ENCODE measurements around the gene PAXX.
A peak's percentile ranks its signal among the peaks of the same experiment; 100 is the strongest.

Gene PAXX

GRCh38 chr9:136983167-136983566 lies 9.1 kb upstream of the PAXX start:
- DNase-seq: no peak

DNA sequence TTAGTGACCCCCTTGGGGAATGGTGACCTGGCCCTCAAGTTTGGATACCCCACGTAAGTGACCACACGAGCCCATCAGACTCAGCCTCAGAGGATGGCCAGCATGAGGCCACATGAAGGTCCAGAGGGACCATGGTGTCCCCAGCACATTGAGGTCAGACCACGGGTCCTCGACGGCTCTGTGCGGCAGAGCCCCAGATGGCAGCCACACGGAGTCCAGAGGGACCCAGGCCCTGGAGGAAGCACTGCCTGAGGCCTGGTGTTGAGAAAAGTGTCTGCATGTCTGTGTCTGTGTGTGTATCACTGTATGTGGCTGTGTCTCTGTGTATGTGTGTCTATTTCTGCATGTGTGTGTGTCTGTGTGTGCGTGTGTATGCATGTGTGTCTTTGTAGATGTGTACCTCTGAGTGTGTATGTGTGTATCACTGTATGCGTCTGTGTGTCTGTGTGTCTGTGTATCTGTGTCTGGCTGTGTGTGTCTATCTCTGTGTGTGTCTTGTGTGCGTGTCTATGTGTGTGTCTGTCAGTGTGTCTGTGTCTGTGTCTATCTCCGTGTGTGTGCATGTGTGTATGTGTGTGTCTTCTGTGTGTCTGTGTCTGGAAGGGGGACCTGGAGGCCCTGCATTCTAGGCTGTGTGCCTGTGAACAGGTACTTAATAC lies 8.4 kb upstream of the PAXX start:
- no peak for DNase-seq

- DNase-seq: no peak
These were observed 7.7 kb upstream of the PAXX start for GRCh38 chr9:136984464-136985026.

- no peak for DNase-seq
These were observed 7.1 kb upstream of the PAXX start for GRCh38 chr9:136985027-136985602.

DNA sequence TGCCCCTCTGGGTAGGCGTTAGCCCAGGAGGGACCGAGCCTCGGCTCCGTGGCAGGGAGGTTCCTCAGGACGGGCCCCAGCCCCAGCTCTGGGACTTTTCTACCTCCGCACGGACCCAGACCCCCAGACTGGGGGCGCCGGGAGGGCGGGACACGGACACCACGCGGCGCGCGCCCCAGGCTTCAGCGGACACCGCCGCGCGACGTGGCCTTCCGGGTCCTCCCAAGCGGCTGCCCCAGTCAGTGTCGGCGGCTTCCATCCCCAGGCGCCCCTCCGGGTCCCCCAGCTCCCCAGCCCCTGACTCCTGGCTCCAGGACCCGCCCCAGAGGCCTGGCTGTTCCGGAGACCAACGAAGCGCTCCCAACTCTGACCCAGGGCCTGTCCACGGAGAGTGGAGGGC lies 6.4 kb upstream of the PAXX start:
- no peak for DNase-seq

- DNase-seq: no peak
These were observed 3.4 kb upstream of the PAXX start for GRCh38 chr9:136988872-136989271.

DNA sequence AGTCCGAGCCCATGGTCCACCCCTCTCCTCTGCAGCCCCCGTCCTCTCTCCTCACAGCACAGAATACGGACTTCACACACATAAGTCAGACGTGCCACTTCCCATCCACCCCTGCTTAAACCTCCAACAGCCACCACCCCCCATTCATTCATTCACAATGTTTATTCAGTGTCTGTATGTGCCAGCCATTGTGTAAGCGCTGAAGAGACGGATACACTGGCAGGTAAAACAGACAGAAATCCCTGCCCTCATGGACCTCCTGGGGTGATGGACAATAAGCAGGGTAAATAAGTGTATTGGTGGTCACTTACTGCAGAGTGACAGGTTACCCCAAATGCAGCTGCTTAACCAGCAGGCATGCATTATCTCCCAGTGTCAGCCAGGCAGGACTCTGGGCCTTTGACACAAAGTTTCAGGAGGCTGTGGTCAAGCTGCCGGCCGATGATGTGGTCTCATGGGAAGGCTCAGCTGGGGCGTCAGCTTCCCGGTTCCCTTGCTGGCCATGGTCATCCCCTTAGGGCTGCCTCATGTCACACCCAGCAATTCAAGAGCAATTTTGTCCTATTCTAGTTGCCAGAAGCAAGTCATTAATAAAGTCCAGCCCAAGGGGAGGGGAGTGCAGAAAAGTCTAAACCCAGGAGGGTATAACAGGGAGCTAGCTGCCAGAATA lies 1.8 kb upstream of the PAXX start:
- no peak for DNase-seq

DNA sequence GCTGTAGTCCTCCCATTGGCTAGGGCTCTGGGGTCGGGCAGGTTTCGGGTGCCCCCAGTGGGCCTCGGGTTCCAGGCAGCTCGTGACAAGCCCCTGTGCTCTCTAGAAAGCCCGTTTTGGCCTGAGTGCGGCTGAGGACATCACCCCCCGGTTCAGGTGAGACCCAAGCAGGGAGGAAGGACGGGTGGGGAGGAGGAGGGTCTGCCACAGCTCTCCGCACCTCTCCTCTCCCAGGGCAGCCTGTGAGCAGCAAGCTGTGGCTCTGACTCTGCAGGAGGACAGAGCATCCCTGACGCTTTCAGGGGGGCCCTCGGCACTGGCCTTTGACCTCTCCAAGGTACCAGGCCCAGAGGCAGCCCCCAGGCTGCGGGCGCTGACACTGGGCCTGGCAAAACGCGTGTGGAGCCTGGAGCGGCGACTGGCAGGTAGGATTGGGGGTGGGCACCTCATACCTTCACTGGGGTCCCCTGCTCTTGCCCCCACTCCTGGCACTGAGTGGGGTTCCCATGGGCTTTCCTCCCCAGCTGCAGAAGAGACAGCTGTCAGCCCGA lies 672 bp downstream of the PAXX start:
- DNase-seq: no peak

DNA sequence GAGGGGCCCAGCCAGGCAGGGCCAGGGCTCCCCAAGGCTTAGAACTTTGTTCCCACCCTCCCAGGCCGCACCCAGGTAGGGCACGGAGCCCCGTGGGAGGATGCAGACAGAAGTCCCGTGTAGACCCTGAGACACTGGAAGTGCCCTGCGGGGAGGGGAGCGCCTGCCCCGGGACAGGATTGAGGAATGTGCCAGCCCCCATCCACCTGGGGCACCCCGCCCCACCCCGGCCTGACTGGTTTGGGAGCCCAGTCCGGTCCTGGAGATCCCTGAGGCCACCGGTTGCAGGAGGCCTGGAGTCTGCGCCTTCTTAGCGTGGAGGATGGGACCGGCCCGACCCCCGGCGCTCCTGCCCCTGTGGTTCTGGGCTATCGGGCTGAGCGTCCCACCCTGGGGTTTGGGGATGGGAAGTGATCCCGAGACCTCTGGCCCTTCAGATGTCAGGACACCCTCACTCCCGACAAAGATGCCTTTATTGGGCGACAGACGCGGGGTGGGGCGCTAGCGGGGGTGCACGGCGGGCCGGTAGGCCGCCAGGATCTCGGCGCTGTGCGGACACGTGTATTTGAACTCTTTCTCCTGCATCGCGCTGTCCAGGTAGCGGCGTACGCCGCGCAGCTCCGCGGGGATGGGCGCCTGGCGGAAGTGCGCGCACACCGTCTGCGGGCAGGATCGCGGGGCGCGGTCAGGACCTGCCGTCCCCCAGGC lies 2.1 kb downstream of the PAXX start:
- DNase-seq: no peak

GRCh38 chr9:136994888-136995230 lies 2.6 kb downstream of the PAXX start:
- DNase-seq: no peak

- DNase-seq: no peak
These were observed 3.1 kb downstream of the PAXX start for GRCh38 chr9:136995362-136995761.

DNA sequence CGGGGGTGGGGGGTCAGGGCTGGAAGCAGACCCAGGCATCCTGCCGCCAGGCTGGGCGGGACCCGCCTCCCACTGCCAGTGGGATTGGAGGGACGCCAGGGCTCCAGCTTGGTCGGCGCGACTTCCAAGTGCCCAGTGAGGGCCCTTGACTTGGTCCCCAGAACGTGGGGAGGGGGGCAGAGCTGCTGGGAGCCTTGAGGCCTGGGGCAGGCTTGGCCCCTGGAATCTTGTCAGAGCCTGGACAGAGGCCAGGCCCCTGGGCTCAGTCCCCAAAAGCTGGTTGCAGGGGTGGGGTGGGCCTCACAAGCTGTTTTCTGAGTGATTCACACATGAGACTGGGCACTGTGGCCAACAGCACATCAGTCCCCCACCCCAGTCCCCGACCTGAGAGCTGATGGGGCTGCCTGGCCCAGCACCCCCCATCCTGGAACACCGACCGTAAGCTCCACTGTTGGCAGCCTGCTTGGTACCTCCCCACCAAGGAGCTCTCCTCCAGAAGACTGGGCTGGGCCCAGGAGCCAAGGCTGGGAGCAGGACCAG lies 3.6 kb downstream of the PAXX start:
- no peak for DNase-seq

DNA sequence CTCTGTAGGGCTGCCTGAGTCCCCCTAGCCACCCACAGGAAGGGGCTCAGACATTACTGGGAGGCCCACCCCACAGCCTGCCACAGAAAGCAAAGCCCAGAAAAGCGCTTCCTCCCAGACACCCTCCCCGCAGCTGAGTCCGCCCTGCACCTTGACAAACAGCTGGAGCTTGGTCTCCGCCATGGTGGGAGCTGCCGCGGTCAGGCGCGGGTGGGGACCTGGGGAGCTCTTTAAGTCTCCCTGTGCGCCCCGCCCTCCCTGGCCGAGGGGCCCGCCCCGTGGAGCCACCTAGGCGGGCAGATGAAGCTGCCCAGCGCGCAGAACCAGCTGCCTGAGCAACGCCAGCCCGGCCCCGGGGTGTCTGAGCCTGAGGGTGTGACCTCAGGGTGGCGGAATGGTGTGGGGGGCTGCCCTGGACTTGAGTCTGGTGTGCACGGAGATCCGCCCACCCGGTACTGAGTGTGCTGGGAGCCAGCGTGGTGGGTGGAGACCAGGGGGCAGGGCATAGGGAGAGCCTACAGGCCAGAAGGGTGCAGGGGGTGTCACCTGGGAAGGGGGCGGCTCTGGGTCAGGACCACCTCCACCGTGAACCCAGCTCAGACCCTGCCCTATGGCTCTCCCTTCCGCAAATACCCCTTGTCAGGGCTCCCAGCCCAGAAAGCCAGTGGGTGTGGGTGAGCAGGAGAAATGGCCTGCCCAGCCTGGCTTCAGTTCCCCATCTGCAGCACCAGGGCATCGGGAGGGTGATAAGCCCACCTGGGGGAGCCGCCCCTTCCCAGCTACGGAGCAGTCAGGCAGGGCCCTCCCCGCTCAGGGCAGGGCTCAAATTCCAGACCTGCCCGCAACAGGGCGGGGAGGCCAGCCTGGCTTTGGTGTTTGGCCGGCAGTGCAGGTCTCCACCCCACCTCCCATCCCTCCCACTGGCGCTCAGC lies 4.4 kb downstream of the PAXX start, which contains the start of gene CLIC3:
TSS of gene CLIC3 (minus strand) at position 208 of the 932 bp plus-strand sequence. CDS start at position 183, 25 bp downstream.
- DNase-seq: peak; percentile 51

GRCh38 chr9:136997371-136997770 lies 5.1 kb downstream of the PAXX start:
- DNase-seq: no peak

DNA sequence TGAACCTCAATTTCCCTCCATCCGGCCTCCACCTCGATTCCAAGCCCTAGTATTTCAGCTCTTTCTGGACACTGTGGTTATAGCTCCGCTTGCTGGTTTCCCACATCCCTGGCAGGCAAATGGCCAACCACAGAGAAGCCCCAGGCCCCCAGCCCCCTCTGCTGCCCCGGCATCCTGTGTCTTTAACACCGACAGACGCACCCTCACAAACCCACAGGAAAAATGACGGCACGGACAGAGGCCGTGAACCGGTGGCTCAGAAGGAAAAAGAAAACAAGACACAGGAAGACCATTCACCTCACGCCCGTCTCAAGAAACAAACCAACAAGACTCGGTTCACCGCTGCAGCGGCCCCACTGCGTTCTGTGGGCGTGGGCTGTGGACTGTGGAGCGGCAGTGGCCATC lies 5.6 kb downstream of the PAXX start:
- no peak for DNase-seq

DNA sequence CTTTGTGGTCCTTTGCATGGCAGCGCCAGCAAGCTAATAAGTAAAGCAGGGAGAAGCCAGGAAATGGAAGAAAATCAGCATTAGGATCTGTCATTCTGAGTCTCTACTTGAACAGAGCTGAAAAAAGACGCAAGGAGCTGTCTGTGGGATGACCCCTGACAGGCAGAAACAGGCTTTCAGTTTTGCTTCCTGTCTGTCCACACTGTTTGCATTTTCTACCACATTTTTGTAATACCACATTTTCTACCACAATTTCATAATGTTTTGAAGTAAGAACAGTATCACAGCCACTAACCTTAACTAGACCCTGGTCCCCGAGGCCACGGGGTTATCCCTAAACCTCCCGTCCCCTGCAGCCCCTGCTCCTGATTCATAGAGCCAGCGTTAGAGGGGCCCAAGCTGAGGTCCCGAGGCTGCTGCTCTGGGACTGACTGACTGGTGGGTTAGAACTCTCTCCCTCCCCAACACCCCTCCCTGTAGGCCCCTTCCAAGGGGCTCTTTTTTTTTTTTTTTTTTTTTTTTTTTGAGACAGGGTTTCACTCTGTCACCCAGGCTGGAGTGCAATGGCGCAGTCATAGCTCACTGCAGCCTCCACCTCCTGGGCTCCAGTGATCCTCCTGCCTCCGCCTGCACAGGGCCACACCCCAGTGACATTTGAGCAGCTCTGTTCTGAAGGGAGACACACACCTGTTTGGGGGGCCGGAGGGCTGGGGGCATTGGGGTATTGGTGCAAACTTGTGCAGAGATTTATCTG lies 8.1 kb downstream of the PAXX start:
- DNase-seq: peak; percentile 37

DNA sequence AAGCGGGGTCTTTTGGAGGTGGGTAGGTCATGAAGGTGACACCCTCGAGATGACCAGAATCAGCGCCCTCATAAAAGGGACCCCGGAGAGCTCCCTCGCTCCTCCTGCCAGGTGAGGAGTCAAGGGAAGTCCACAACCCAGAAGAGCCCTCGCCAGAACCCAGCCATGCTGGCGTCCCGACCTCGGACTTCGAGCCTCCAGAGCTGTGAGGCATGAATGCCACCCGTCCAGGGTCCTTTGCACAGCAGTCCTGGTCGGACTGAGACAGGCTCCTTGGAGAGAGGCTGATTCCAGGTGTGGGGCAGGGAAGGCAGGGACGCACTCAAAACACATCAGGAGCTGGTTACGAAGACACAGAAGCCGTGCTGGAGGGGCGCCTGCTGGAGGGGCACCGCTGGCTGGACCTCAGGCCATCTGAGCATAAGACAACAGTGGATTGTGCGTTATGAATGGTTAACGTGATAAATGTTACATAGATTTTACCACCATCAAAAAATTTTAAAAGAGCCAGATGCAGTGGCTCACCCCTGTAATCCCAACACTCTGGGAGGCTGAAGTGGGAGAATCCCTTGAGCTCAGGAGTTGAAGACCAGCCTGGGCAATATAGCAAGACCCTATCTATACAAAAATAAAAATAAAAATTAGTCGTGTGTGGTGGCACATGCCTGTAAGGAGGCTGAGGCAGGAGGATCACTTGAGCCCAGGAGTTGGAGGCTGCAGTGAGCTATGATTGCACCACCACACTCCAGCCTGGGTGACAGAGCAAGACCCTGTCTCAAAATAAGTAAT lies 9.8 kb downstream of the PAXX start:
- no peak for DNase-seq

- DNase-seq: no peak
These were observed 10.4 kb downstream of the PAXX start for GRCh38 chr9:137002646-137003041.

GRCh38 chr9:137004285-137004684 lies 12.1 kb downstream of the PAXX start:
- peak; percentile 26 for DNase-seq
